IMR-90 (cell line): ENCODE data around the gene HDAC5. TPM values are rescaled to one million over a fixed set of nuclear protein-coding genes. Genes with fewer than 3 reads are reported as not detected.

ENCODE experiments used
- ATAC-seq: fragments of 200-7000 bp; cut with Tn5 transposase; 2 replicates; pipeline ENCODE4 v1.9.1; 2020; ENCODE audit warnings: low read depth, mild to moderate bottlenecking, moderate library complexity
- BruUV-seq: library from RNA; stranded (reverse); fragments of 400-500 nt; replicated peaks from 2 replicates; lab custom pipeline; 2021; lab: Mats Ljungman, UMichigan
- CTCF ChIA-PET: fragments of 300-600 bp; formaldehyde crosslinking; extraction: SDS; loops from one replicate; lab custom pipeline; 2021; ENCODE audit warnings: antibody characterized with exemption; lab: Yijun Ruan, JAX
- POLR2A ChIA-PET: fragments of 300-600 bp; sonication (Branson Sonifier 250); formaldehyde crosslinking; loops from one replicate; lab custom pipeline; 2022; ENCODE audit warnings: antibody characterized with exemption; ENCODE audit not compliant: unreplicated experiment; lab: Charles Lee
- DNase-seq: peaks from one replicate; pipeline ENCODE4 v3.0.0; 2013
- H2AFZ ChIP-seq: replicated peaks from 2 replicates; pipeline ENCODE3; 2013; ENCODE audit warnings: low read length, mild to moderate bottlenecking; ENCODE audit not compliant: poor library complexity
- H2AK5ac ChIP-seq: 2 replicates; pipeline ENCODE4 v1.6.1; 2013; ENCODE audit warnings: low read depth, low read length, inconsistent platforms
- H2AK9ac ChIP-seq: replicated peaks from 2 replicates; pipeline ENCODE3; 2013; ENCODE audit warnings: mild to moderate bottlenecking, low read depth, low read length, moderate library complexity; ENCODE audit not compliant: poor library complexity
- H2BK120ac ChIP-seq: 2 replicates; pipeline ENCODE4 v1.6.1; 2013; ENCODE audit warnings: low read depth, low read length, inconsistent platforms
- H2BK15ac ChIP-seq: 3 replicates; pipeline ENCODE4 v1.6.1; 2013; ENCODE audit warnings: low read depth, low read length, inconsistent platforms
- H2BK20ac ChIP-seq: 2 replicates; pipeline ENCODE4 v1.6.1; 2013; ENCODE audit warnings: low read depth, mild to moderate bottlenecking, inconsistent platforms, low read length, moderate library complexity
- H2BK5ac ChIP-seq: 2 replicates; pipeline ENCODE4 v1.6.1; 2013; ENCODE audit warnings: mild to moderate bottlenecking, low read depth, low read length, inconsistent platforms; ENCODE audit not compliant: poor library complexity, severe bottlenecking
- H3K14ac ChIP-seq: replicated peaks from 2 replicates; pipeline ENCODE4 v1.6.1; 2013; ENCODE audit warnings: low read depth, low read length, inconsistent platforms
- H3K18ac ChIP-seq: 2 replicates; pipeline ENCODE4 v1.6.1; 2013; ENCODE audit warnings: low read depth, low read length, control low read depth
- H3K23ac ChIP-seq: 2 replicates; pipeline ENCODE4 v1.6.1; 2013; ENCODE audit warnings: low read depth, low read length, inconsistent platforms
- H3K27ac ChIP-seq: 2 replicates; pipeline ENCODE4 v1.5.1; 2013; ENCODE audit warnings: mild to moderate bottlenecking, control low read depth, low read length; ENCODE audit not compliant: insufficient read depth
- H3K27me3 ChIP-seq: 2 replicates; pipeline ENCODE4 v1.6.1; 2013; ENCODE audit warnings: low read length; ENCODE audit not compliant: control insufficient read depth, insufficient read depth
- H3K36me3 ChIP-seq: 2 replicates; pipeline ENCODE4 v1.6.1; 2013; ENCODE audit warnings: low read length, mixed read lengths; ENCODE audit not compliant: control insufficient read depth, insufficient read depth
- H3K4ac ChIP-seq: 2 replicates; pipeline ENCODE4 v1.6.1; 2013; ENCODE audit warnings: low read depth, low read length, inconsistent platforms
- H3K4me1 ChIP-seq: 2 replicates; pipeline ENCODE4 v1.6.1; 2013; ENCODE audit warnings: low read length, mixed read lengths; ENCODE audit not compliant: control insufficient read depth, insufficient read depth
- H3K4me2 ChIP-seq: 2 replicates; pipeline ENCODE4 v1.6.1; 2013; ENCODE audit warnings: low read depth, mild to moderate bottlenecking, control low read depth, low read length, moderate library complexity
- H3K4me3 ChIP-seq: 2 replicates; pipeline ENCODE4 v1.5.1; 2013; ENCODE audit warnings: low read depth, mild to moderate bottlenecking, control low read depth, low read length, moderate library complexity; ENCODE audit not compliant: insufficient read depth
- H3K56ac ChIP-seq: 2 replicates; pipeline ENCODE4 v1.6.1; 2013; ENCODE audit warnings: low read length, inconsistent platforms; ENCODE audit not compliant: insufficient read depth; ENCODE audit errors: extremely low read depth
- H3K79me1 ChIP-seq, 2 experiments: 2 replicates each; pipeline ENCODE4 v1.6.1; 2013; ENCODE audit warnings: low read length in 2 of 2, inconsistent platforms in 1 of 2, low read depth in 1 of 2
- H3K9ac ChIP-seq: 2 replicates; pipeline ENCODE4 v1.6.1; 2013; ENCODE audit warnings: low read depth, low read length, control low read depth
- H3K9me1 ChIP-seq: 2 replicates; pipeline ENCODE4 v1.6.1; 2013; ENCODE audit warnings: low read length, inconsistent platforms; ENCODE audit not compliant: insufficient read depth
- H3K9me3 ChIP-seq: 2 replicates; pipeline ENCODE4 v1.6.1; 2013; ENCODE audit warnings: low read length; ENCODE audit not compliant: control insufficient read depth, insufficient read depth
- H4K20me1 ChIP-seq: 2 replicates; pipeline ENCODE4 v1.6.1; 2013; ENCODE audit warnings: low read length, inconsistent platforms; ENCODE audit not compliant: insufficient read depth
- H4K5ac ChIP-seq: 2 replicates; pipeline ENCODE4 v1.6.1; 2013; ENCODE audit warnings: mild to moderate bottlenecking, low read depth, low read length, control low read depth
- H4K8ac ChIP-seq, 2 experiments: 2 replicates each; pipeline ENCODE4 v1.6.1; 2013; ENCODE audit warnings: low read depth in 2 of 2, low read length in 2 of 2, control low read depth in 1 of 2, inconsistent platforms in 1 of 2
- H4K91ac ChIP-seq: 2 replicates; pipeline ENCODE4 v1.6.1; 2013; ENCODE audit warnings: low read depth, low read length, inconsistent platforms; ENCODE audit not compliant: insufficient read depth
- BHLHE40 ChIP-seq: fragments of 150-350 bp; IDR thresholded peaks from 2 replicates; pipeline ENCODE4 v1.6.1; 2016; ENCODE audit warnings: mild to moderate bottlenecking, low read depth, low read length
- CEBPB ChIP-seq: IDR thresholded peaks from 2 replicates; pipeline ENCODE4 v1.6.1; 2012; ENCODE audit warnings: low read depth, low read length, improper control_type of control experiment
- CHD1 ChIP-seq: IDR thresholded peaks from 2 replicates; pipeline ENCODE4 v1.6.1; 2012; ENCODE audit warnings: low read depth, low read length, improper control_type of control experiment
- FOS ChIP-seq: fragments of 150-350 bp; IDR thresholded peaks from 2 replicates; pipeline ENCODE4 v1.6.1; 2016; ENCODE audit warnings: low read depth, low read length
- MAFK ChIP-seq: IDR thresholded peaks from 2 replicates; pipeline ENCODE4 v1.6.1; 2012; ENCODE audit warnings: low read depth, low read length, improper control_type of control experiment
- MAZ ChIP-seq: IDR thresholded peaks from 2 replicates; pipeline ENCODE4 v1.6.1; 2012; ENCODE audit warnings: low read depth, mild to moderate bottlenecking, low read length, improper control_type of control experiment, moderate library complexity, borderline replicate concordance
- MXI1 ChIP-seq: IDR thresholded peaks from 2 replicates; pipeline ENCODE4 v1.6.1; 2012; ENCODE audit warnings: low read depth, mild to moderate bottlenecking, low read length, moderate library complexity, borderline replicate concordance
- NFE2L2 ChIP-seq: fragments of 150-350 bp; IDR thresholded peaks from 2 replicates; pipeline ENCODE4 v1.6.1; 2016; ENCODE audit warnings: low read depth, mild to moderate bottlenecking, low read length
- POLR2A ChIP-seq: IDR thresholded peaks from 2 replicates; pipeline ENCODE4 v1.6.1; 2012; ENCODE audit warnings: mild to moderate bottlenecking, low read depth, low read length
- RAD21 ChIP-seq: IDR thresholded peaks from 2 replicates; pipeline ENCODE4 v1.6.1; 2012; ENCODE audit warnings: low read length, improper control_type of control experiment
- RCOR1 ChIP-seq: IDR thresholded peaks from 2 replicates; pipeline ENCODE4 v1.6.1; 2012; ENCODE audit warnings: mild to moderate bottlenecking, low read length, improper control_type of control experiment; ENCODE audit not compliant: insufficient replicate concordance
- RFX5 ChIP-seq: IDR thresholded peaks from 2 replicates; pipeline ENCODE4 v1.8.0; 2012; ENCODE audit warnings: low read depth, mild to moderate bottlenecking, low read length, moderate library complexity
- SMC3 ChIP-seq: fragments of 150-350 bp; IDR thresholded peaks from 2 replicates; pipeline ENCODE4 v1.6.1; 2016; ENCODE audit warnings: low read depth, mild to moderate bottlenecking, antibody characterized with exemption, low read length, moderate library complexity
- WGBS, 2 experiments: methylation state at CpG; one replicate each; pipeline versions ENCODE4 v1.1.5 to v1.1.7; 2013; ENCODE audit warnings: missing lambda C conversion rate in 2 of 2; ENCODE audit not compliant: insufficient read length in 1 of 2; ENCODE audit errors: extremely low coverage in 2 of 2; 5-methylcytosine and 5-hydroxymethylcytosine counted together
- dilution Hi-C: fragments of 300-500 bp; cut with HindIII; formaldehyde crosslinking; loops from one replicate; pipeline ENCODE4 v1.14.3; 2018; ENCODE audit warnings: low sequenced_read_pairs; ENCODE audit not compliant: unreplicated experiment
- in situ Hi-C: fragments of 300-500 bp; cut with MboI; formaldehyde crosslinking; loops from 3 replicates; pipeline ENCODE4 v1.14.3; 2019; ENCODE audit warnings: low sequenced_read_pairs, inconsistent platforms, mixed read lengths
- intact Hi-C: fragments of 100-400 bp; cut with micrococcal nuclease; formaldehyde crosslinking; loops from 2 replicates; pipeline ENCODE4 v1.10.0; 2022
- polyA plus RNA-seq, 3 experiments: library from polyadenylated mRNA; depleted of rRNA; stranded (reverse); fragments of >200 nt; gene quantifications; 2 replicates each; pipeline ENCODE4 v1.2.3, GENCODE V29; 2012; ENCODE audit warnings: low replicate concordance in 1 of 3
- total RNA-seq: library from RNA; depleted of rRNA; stranded (reverse); fragments of >200 nt; gene quantifications from 2 replicates; pipeline ENCODE4 v1.2.3, GENCODE V29; 2012
- TF ChIP-seq, protein P1 (sequence below): fragments of 150-350 bp; IDR thresholded peaks from 2 replicates; pipeline ENCODE4 v1.6.1; 2017; ENCODE audit warnings: mild to moderate bottlenecking, antibody characterized with exemption, low read length, low read depth

Gene HDAC5
- total and polyA plus RNA-seq, 2 of the 4 experiments (the other 2 are of a cell fraction) = 47.0 to 61.3 TPM

DNA sequence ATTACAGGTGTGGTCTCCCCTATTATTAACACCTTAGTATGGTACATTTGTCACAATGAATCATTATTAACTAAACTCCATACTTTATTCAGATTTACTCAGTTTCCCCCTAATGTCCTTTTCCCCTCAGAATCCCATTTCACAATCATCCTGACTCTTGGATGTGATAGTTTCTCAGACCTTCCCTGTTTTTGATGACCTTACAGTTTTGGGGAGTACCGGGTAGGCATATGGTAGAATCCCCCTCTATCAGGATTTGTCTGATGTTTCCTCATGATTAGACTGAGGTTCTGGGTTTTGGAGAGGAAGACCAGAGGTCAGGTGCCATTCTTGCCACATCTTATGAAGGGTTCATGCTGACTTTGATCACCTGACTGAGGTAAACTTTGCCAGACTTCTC, 41.0 kb upstream of the HDAC5 start:
- Histone ChIP-seq H2AFZ (no peak overlapping the region), H3K36me3 (0 out of 2 replicates have a peak, but pooled peaks cover 3% of the 10 kb centered on the region), H3K79me1 (peaks cover 0 to 5% of the 10 kb centered on the region in 2 experiments; a peak in 1 of 4 replicates), H2BK5ac (no peak overlapping the region), H3K4me3 (no peak overlapping the region), H4K91ac (no peak overlapping the region), H3K4me1 (peaks cover 5% of the 10 kb centered on the region; the same call in 1 of the 2 replicates), H2BK120ac (no peak overlapping the region), H4K8ac (no peak overlapping the region), H2BK20ac (no peak overlapping the region), H3K4me2 (no peak overlapping the region), H2AK5ac (no peak overlapping the region), H3K9ac (no peak overlapping the region), H3K9me1 (no peaks in the 10 kb centered on the region; the same call in 1 of the 2 replicates), H3K9me3 (no peaks in the 10 kb centered on the region), H3K27ac (no peak overlapping the region), H3K56ac (no peak overlapping the region), H3K23ac (no peak overlapping the region), H3K27me3 (no peaks in the 10 kb centered on the region), H3K4ac (no peak overlapping the region), H4K20me1 (no peaks in the 10 kb centered on the region), H3K14ac (no peak overlapping the region), H2BK15ac (no peak overlapping the region), H3K18ac (no peak overlapping the region), H2AK9ac (no peak overlapping the region), H4K5ac (no peak overlapping the region)
- dilution Hi-C loops (no loop called here), in situ Hi-C loops (loop anchor here (10.0 kb wide), 1 partner anchor 220 kb away; the partner anchor contains the start of gene PPY), intact Hi-C loops (loop anchor here (5.0 to 10.0 kb wide), 2 partner anchors 120 to 382 kb away; partner anchors contain the start of gene CFAP97D1)
- no peak for ATAC-seq
- POLR2A ChIA-PET = no interaction called here
- no CpG with 5 or more reads among the region's 1 CpG for WGBS, 2 experiments
- BruUV-seq = no TSS peak
- CTCF ChIA-PET = no interaction called here
- TF ChIP-seq NFE2L2 (no peak), CEBPB (no peak), CHD1 (no peak), FOS (no peak), MXI1 (no peak), MAFK (no peak), SMC3 (no peak), POLR2A (no peak), RFX5 (no peak), RCOR1 (no peak), BHLHE40 (no peak), RAD21 (no peak), MAZ (no peak)
- TF ChIP-seq, protein P1, sequence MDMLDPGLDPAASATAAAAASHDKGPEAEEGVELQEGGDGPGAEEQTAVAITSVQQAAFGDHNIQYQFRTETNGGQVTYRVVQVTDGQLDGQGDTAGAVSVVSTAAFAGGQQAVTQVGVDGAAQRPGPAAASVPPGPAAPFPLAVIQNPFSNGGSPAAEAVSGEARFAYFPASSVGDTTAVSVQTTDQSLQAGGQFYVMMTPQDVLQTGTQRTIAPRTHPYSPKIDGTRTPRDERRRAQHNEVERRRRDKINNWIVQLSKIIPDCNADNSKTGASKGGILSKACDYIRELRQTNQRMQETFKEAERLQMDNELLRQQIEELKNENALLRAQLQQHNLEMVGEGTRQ = no peak
- no peak for DNase-seq
